ENCODE results near the gene MYL5. TPM values are rescaled to one million over a fixed set of nuclear protein-coding genes. Genes with fewer than 3 reads are reported as not detected.

The MYL5 gene
- total and polyA plus RNA-seq, 4 experiments from 2014 or later = 2.1 to 15.4 (median 7.7) TPM

DNA sequence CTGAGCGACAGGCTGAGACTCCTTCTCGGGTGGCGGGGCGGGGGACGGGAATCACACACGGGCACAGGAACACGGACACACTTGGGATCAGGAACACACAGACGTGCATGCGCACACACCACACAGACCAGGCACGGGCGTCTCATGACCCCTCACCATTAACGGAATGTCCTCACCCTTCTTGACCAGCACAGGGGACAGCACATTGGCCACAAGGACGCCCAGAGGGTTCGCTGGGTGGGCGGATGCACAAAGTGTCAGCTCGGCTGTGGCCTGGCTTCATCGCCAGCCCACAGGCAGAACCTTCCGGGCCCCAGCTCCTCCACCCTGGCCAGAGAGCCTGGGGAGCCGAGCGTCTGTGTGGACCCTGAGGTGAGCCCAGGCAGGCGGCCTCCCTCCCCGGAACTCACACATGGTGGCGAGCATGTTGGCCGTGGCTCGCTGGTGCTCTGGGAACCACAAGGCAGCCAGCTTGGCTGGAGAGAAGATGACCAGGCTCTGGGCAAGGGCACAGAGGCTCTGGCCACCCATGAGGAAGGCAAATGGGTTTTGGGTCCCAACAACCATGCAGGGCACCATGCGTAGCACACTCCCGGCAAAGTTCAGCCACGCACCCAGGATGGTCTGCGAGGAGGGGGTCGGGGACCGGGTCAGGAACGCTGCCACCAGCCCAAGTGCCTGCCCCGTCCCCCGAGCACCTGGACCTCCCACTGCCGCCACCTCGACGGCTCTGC, 11.5 kb downstream of the MYL5 start:
- no peaks in the 10 kb centered on the region for H3K36me3 Mint-ChIP-seq
- peak overlapping the region in 1 of 7 donors; percentile 66 for H3K27ac Mint-ChIP-seq
- H3K27me3 Mint-ChIP-seq = peaks cover 0 to 14% of the 10 kb centered on the region in 2 donors
- H3K4me1 Mint-ChIP-seq = peaks cover 0 to 11% (median 6%) of the 10 kb centered on the region in 4 donors
- no peaks in the 10 kb centered on the region for H3K27me3 ChIP-seq (ENCODE audit: insufficient read depth, low read length)
- no peak overlapping the region for H3K27ac ChIP-seq (ENCODE audit: low read depth, low read length)
- H3K9me3 ChIP-seq (ENCODE audit: control insufficient read depth in 1 of 2, low read length in 2 of 2) = no peaks in the 10 kb centered on the region
- H3K4me3 ChIP-seq (ENCODE audit: low read length in 2 of 2) = no peak overlapping the region
- DNase-seq = peak in 1 of 5 donors; percentile 28
- peak overlapping the region in 1 of 8 donors; percentile 17 for H3K4me3 Mint-ChIP-seq
- POLR2A ChIA-PET (ENCODE audit: partially characterized antibody) = no interaction called here
- H3K36me3 ChIP-seq (ENCODE audit: insufficient read depth, low read length) = no peaks in the 10 kb centered on the region
- CTCF ChIA-PET (ENCODE audit: partially characterized antibody) = no interaction called here
- peaks cover 10% of the 10 kb centered on the region for H3K4me1 ChIP-seq (ENCODE audit: insufficient read depth, low read length)
- intact Hi-C loops (cut with micrococcal nuclease) = no loop called here
- H3K9me3 Mint-ChIP-seq = peaks cover 0 to 2% (median 0%) of the 10 kb centered on the region in 8 donors

DNA sequence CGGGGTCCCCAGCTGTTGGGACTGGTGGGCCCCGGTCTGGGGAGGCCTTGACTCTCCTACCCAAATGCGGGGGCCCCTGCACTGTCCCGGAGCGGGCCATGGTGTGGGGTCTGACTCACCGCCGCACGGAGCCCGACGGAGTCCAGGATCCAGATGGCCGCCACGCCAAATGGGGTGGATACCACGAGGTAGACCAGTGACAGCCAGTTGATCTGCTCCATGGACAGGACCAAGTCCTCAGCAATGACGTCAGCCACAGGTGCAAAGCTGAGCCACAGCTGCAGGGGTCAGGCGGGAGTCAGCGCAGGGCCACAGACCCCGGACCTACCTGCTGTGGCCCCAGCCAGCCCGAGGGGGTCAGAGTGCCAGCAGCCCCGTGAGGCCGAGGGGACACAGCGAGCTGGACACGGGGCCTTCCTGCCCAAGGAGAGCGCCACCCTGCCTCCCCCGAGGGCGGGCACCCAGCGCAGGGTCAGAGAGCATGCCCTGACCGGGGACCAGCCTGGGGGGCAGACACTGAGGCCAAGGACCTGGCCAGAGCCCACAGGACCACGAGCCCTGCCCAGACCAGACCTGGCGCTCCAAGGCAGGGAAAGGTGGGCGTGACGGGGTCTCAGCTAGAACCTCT, 12.2 kb downstream of the MYL5 start:
- Histone ChIP-seq H3K36me3 (ENCODE audit: insufficient read depth, low read length) (no peaks in the 10 kb centered on the region), H3K4me3 (ENCODE audit: low read length in 2 of 2) (no peak overlapping the region), H3K27me3 (ENCODE audit: insufficient read depth, low read length) (no peaks in the 10 kb centered on the region), H3K9me3 (ENCODE audit: control insufficient read depth in 1 of 2, low read length in 2 of 2) (no peaks in the 10 kb centered on the region), H3K4me1 (ENCODE audit: insufficient read depth, low read length) (peaks cover 6% of the 10 kb centered on the region), H3K27ac (ENCODE audit: low read depth, low read length) (no peak overlapping the region)
- CTCF ChIA-PET (ENCODE audit: partially characterized antibody) = no interaction called here
- H3K9me3 Mint-ChIP-seq = peaks cover 0 to 2% (median 0%) of the 10 kb centered on the region in 8 donors
- H3K4me1 Mint-ChIP-seq = peaks cover 0 to 10% (median 5%) of the 10 kb centered on the region in 4 donors
- no peaks in the 10 kb centered on the region for H3K36me3 Mint-ChIP-seq
- no peak for DNase-seq
- POLR2A ChIA-PET (ENCODE audit: partially characterized antibody) = no interaction called here
- no peak overlapping the region for H3K27ac Mint-ChIP-seq
- H3K27me3 Mint-ChIP-seq = peaks cover 0 to 14% of the 10 kb centered on the region in 2 donors
- no peak overlapping the region for H3K4me3 Mint-ChIP-seq
- intact Hi-C loops (cut with micrococcal nuclease) = no loop called here

DNA sequence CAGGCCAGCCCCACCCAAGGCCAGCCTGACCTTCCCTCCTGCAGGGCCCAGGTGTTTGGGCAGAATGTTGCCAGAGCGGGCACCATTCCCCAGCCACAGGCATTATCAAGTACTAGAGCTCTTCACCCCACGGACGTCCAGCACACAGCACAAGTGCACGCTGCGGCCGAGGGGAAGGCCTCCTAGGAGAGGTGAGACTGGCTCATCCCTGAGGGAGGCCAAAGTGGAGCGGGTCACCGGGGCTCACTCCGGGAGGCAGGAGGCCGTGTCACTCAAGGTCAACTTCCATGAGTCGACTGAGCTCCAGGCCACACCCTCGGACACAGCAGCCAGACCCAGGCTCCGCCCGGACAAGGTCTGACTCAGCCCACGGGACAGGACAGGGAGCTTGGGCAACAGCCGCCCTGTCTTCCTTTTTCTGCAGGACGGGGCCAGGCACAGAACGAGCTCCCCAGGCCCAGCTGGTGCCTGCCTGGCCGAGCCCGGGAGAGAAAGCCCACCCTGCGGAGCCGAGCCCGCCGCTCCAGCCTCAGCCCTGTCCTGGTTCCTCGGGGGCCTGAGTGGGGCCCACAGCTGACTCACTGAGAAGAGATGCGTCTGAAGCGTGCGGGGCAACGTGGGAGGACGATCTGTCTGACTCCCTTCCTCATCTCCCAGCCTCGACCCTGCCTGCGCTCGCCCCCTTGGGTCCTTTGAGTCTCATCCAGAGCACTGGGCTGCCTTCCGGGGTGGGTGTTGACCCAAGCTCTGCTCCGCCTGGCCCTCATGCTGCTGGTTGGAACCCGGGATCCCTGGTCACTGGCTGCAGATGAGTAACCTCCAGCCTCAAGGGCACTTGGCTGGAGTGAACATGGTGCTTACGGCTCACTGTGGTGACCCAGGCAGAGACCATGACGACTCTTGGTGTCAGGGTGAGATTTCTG, 13.0 kb downstream of the MYL5 start:
- Histone ChIP-seq H3K27ac (ENCODE audit: low read depth, low read length) (no peak overlapping the region), H3K4me1 (ENCODE audit: insufficient read depth, low read length) (peaks cover 6% of the 10 kb centered on the region), H3K27me3 (ENCODE audit: insufficient read depth, low read length) (no peaks in the 10 kb centered on the region), H3K9me3 (ENCODE audit: control insufficient read depth in 1 of 2, low read length in 2 of 2) (no peaks in the 10 kb centered on the region), H3K4me3 (ENCODE audit: low read length in 2 of 2) (no peak overlapping the region), H3K36me3 (ENCODE audit: insufficient read depth, low read length) (no peaks in the 10 kb centered on the region)
- CTCF ChIA-PET (ENCODE audit: partially characterized antibody) = no interaction called here
- peaks cover 0 to 15% of the 10 kb centered on the region in 2 donors for H3K27me3 Mint-ChIP-seq
- peak overlapping the region in 1 of 7 donors; percentile 18 for H3K27ac Mint-ChIP-seq
- no peak overlapping the region for H3K4me3 Mint-ChIP-seq
- H3K36me3 Mint-ChIP-seq = no peaks in the 10 kb centered on the region
- peaks cover 0 to 10% (median 5%) of the 10 kb centered on the region in 4 donors for H3K4me1 Mint-ChIP-seq
- POLR2A ChIA-PET (ENCODE audit: partially characterized antibody) = no interaction called here
- H3K9me3 Mint-ChIP-seq = peaks cover 0 to 2% (median 0%) of the 10 kb centered on the region in 8 donors
- intact Hi-C loops (cut with micrococcal nuclease) = no loop called here
- DNase-seq = no peak

GRCh38 chr4:687971-688853, 13.9 kb downstream of the MYL5 start:
- no peaks in the 10 kb centered on the region for H3K9me3 ChIP-seq (ENCODE audit: control insufficient read depth in 1 of 2, low read length in 2 of 2)
- intact Hi-C loops (cut with micrococcal nuclease) = no loop called here
- ChIA-PET CTCF (ENCODE audit: partially characterized antibody) (no interaction called here), POLR2A (ENCODE audit: partially characterized antibody) (no interaction called here)
- Mint-ChIP-seq H3K4me3 (no peak overlapping the region), H3K27ac (no peak overlapping the region), H3K36me3 (no peaks in the 10 kb centered on the region), H3K4me1 (peaks cover 0 to 6% (median 5%) of the 10 kb centered on the region in 4 donors), H3K9me3 (peaks cover 0 to 2% (median 0%) of the 10 kb centered on the region in 8 donors), H3K27me3 (peaks cover 0 to 15% of the 10 kb centered on the region in 2 donors)
- H3K4me1 ChIP-seq (ENCODE audit: insufficient read depth, low read length) = peaks cover 6% of the 10 kb centered on the region
- no peak overlapping the region for H3K4me3 ChIP-seq (ENCODE audit: low read length in 2 of 2)
- no peaks in the 10 kb centered on the region for H3K36me3 ChIP-seq (ENCODE audit: insufficient read depth, low read length)
- no peaks in the 10 kb centered on the region for H3K27me3 ChIP-seq (ENCODE audit: insufficient read depth, low read length)
- no peak overlapping the region for H3K27ac ChIP-seq (ENCODE audit: low read depth, low read length)
- DNase-seq = no peak

- Histone ChIP-seq H3K9me3 (ENCODE audit: control insufficient read depth in 1 of 2, low read length in 2 of 2) (no peaks in the 10 kb centered on the region), H3K4me1 (ENCODE audit: insufficient read depth, low read length) (peaks cover 6% of the 10 kb centered on the region), H3K27me3 (ENCODE audit: insufficient read depth, low read length) (no peaks in the 10 kb centered on the region), H3K4me3 (ENCODE audit: low read length in 2 of 2) (no peak within 1 kb of the TSS), H3K36me3 (ENCODE audit: insufficient read depth, low read length) (no peaks in the 10 kb centered on the region), H3K27ac (ENCODE audit: low read depth, low read length) (no peak within 1 kb of the TSS)
- Mint-ChIP-seq H3K4me1 (peaks cover 0 to 6% (median 4%) of the 10 kb centered on the region in 4 donors), H3K4me3 (peak within 1 kb of the TSS in 1 of 8 donors; percentile 20), H3K36me3 (no peaks in the 10 kb centered on the region), H3K27ac (peak within 1 kb of the TSS in 1 of 7 donors; percentile 43), H3K9me3 (peaks cover 0 to 2% (median 0%) of the 10 kb centered on the region in 8 donors), H3K27me3 (peaks cover 0 to 15% of the 10 kb centered on the region in 2 donors)
- POLR2A ChIA-PET (ENCODE audit: partially characterized antibody) = no interaction called here
- DNase-seq = no peak
- intact Hi-C loops (cut with micrococcal nuclease) = no loop called here
- CTCF ChIA-PET (ENCODE audit: partially characterized antibody) = no interaction called here
Observed at GRCh38 chr4:688854-689681, 14.7 kb downstream of the MYL5 start, which contains the start of gene SLC49A3. TSS of gene SLC49A3 (minus strand) at chr4:689151. CDS start at chr4:689127, 24 bp downstream.

- Mint-ChIP-seq H3K4me1 (peaks cover 0 to 6% (median 4%) of the 10 kb centered on the region in 4 donors), H3K27ac (peak overlapping the region in 1 of 7 donors; percentile 43), H3K9me3 (peaks cover 0 to 2% (median 0%) of the 10 kb centered on the region in 8 donors), H3K4me3 (no peak overlapping the region), H3K36me3 (no peaks in the 10 kb centered on the region), H3K27me3 (peaks cover 0 to 15% of the 10 kb centered on the region in 2 donors)
- CTCF ChIA-PET (ENCODE audit: partially characterized antibody) = no interaction called here
- H3K4me1 ChIP-seq (ENCODE audit: insufficient read depth, low read length) = peaks cover 6% of the 10 kb centered on the region
- no peaks in the 10 kb centered on the region for H3K9me3 ChIP-seq (ENCODE audit: control insufficient read depth in 1 of 2, low read length in 2 of 2)
- H3K36me3 ChIP-seq (ENCODE audit: insufficient read depth, low read length) = no peaks in the 10 kb centered on the region
- POLR2A ChIA-PET (ENCODE audit: partially characterized antibody) = no interaction called here
- DNase-seq = no peak
- no peak overlapping the region for H3K27ac ChIP-seq (ENCODE audit: low read depth, low read length)
- H3K27me3 ChIP-seq (ENCODE audit: insufficient read depth, low read length) = no peaks in the 10 kb centered on the region
- H3K4me3 ChIP-seq (ENCODE audit: low read length in 2 of 2) = no peak overlapping the region
- intact Hi-C loops (cut with micrococcal nuclease) = no loop called here
Observed at GRCh38 chr4:689723-690122, 15.4 kb downstream of the MYL5 start.
